ENCODE measurements around the gene AFAP1. TPM values are rescaled to one million over a fixed set of nuclear protein-coding genes. Genes with fewer than 3 reads are reported as not detected.

The AFAP1 gene
- total RNA-seq, 4 donors from 2014 or later, result 8.2 to 22.3 (median 15.2) TPM

DNA sequence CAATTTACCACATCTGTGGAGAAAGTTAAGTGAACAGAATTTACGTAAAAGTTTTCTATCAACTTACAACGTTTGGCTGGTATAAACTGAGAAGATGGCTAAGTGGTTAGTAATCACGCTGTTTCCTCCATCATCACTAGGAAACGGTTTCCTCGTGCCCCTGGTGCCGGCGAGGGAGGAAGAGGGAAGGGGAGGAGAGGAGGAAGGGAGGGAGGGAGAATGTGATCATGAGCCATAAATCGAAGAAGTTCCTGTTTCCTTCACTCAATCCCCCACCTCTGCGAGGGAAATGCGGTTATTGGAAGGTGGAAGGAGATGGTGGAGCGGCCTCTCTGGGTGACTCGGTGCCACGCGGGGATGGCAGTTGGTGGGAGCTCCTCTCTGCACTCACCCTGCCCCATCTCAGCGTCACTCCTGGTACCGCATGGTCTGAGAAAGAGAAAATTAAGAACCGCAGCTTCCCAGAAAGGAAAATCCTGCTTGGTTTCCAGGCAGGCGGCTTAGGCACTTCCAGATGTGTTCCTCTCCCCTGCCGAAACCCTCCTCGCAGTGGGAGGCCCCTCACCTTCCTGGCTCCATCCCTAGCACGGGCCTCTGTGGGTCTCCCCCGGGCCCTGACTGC, 216.8 kb downstream of the AFAP1 start:
- DNase-seq (ENCODE audit: low spot score in 2 of 2), result no peak
- intact Hi-C loops (cut with DNase I; ENCODE audit: low total_unique reads), result no loop called here
- 62 to 63% methylated on average over 22 of the region's 22 CpGs for WGBS, 2 donors
- no peak overlapping the region for H3K4me3 ChIP-seq (ENCODE audit: low read depth, poor library complexity, severe bottlenecking)
- TF ChIP-seq POLR2A (IDR thresholded peaks at IDR 0.05), result no peak
- TF ChIP-seq, protein P1, sequence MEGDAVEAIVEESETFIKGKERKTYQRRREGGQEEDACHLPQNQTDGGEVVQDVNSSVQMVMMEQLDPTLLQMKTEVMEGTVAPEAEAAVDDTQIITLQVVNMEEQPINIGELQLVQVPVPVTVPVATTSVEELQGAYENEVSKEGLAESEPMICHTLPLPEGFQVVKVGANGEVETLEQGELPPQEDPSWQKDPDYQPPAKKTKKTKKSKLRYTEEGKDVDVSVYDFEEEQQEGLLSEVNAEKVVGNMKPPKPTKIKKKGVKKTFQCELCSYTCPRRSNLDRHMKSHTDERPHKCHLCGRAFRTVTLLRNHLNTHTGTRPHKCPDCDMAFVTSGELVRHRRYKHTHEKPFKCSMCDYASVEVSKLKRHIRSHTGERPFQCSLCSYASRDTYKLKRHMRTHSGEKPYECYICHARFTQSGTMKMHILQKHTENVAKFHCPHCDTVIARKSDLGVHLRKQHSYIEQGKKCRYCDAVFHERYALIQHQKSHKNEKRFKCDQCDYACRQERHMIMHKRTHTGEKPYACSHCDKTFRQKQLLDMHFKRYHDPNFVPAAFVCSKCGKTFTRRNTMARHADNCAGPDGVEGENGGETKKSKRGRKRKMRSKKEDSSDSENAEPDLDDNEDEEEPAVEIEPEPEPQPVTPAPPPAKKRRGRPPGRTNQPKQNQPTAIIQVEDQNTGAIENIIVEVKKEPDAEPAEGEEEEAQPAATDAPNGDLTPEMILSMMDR (IDR thresholded peaks at IDR 0.05), result no peak

DNA sequence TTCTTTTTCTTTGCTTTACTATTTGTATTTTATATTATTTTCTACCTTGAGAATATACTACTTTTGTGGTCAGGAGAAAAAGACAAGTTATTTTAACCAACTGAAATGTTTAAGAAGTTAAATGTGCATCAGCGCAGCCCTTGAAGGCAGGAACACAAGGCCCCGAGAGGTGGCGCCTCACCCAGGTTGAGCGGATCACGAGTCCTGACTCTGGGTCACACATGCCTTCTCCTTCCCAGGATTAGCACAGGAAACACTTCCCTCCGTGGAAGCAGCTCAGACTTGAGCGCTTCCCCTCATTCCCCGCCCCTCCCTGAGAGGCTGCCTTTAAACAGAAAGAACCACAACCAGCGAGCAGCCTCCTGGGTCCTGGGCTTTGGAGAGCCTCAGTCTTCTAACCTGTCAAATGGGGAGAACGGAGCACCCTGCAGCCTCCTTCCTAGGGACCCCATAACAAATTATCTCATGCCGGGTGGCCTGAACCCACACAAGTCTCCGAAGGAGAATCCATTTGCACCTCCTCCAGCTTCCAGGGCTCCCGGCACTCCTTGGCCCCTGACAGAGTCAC, 217.6 kb downstream of the AFAP1 start:
- TF ChIP-seq, protein P1 (IDR thresholded peaks at IDR 0.05), result no peak
- TF ChIP-seq POLR2A (IDR thresholded peaks at IDR 0.05), result no peak
- H3K4me3 ChIP-seq (ENCODE audit: low read depth, poor library complexity, severe bottlenecking), result no peak overlapping the region
- DNase-seq (ENCODE audit: low spot score in 2 of 2), result no peak
- intact Hi-C loops (cut with DNase I; ENCODE audit: low total_unique reads), result no loop called here
- WGBS, 2 donors, result 76 to 82% methylated on average over 13 of the region's 13 CpGs

DNA sequence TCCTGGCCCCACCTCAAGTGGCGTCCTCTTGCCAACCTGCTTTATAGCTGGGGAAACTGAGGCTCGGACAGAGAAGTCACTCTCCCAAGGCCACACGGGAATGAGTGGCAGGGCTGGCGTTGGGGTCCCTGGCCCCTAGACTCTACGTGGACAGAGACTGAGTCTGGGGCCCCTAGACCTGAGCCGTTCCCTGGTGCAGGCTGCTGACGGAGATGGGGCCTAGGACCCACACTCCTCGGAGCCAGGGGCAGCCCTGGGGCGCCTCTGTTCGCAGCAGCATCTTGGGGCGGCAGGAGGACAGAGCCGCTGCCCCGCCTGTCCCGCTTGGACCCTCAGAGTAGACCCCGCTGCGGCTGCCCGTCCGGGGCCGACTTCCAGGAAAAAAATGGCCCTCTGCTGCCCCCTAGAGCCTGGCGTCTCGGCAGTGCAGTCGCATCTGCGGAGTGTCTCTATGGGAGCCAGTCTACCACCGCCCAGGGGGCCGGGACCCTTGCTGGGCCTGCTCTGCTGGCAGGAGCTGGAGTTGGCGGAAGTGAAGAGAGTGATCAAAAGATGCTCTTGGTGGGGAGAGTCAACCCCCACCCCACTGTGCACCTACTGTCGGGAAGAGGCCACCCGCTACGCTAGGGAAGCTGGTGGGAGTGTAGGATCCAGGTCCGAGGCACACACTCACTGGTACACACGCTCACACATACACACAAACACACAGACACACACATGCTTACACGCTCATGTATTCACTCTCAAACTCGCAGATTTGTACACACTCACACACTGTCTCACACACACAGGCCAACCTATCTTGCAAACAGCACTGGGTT, 220.1 kb downstream of the AFAP1 start:
- DNase-seq (ENCODE audit: low spot score in 2 of 2), result peak in 1 of 2 donors; percentile 90
- TF ChIP-seq, protein P1 (IDR thresholded peaks at IDR 0.05), result no peak
- TF ChIP-seq POLR2A (IDR thresholded peaks at IDR 0.05), result no peak
- intact Hi-C loops (cut with DNase I; ENCODE audit: low total_unique reads), result no loop called here
- WGBS, 2 donors, result 34 to 40% methylated on average over 19 to 20 of the region's 33 CpGs
- no peak overlapping the region for H3K4me3 ChIP-seq (ENCODE audit: low read depth, poor library complexity, severe bottlenecking)

DNA sequence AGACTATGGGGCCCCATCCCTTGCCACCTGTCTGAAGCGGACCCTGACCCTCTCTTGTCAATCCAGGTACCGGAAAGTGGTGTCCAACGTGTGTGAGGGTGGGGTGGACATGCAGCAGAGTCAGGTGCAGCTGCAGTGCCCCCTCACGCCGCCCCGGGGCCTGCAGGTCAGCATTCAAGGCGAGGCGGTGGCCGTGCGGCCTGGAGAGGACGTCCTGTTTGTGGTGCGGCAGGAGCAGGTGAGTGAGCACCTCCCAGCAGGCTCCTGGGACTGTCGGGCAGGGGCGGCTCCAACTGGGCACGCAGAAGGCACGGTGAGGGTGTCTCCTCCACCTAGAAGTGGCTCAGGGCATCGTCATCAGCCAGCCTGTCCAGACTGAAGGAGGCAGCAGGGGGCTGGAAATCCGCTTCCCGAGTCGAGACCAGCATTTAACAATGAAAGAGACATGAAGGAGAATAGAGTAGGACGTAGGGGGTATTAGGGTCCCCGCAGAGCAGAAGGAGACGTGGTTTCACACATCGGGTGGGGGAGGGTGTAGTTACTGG, 221.6 kb downstream of the AFAP1 start:
- intact Hi-C loops (cut with DNase I; ENCODE audit: low total_unique reads), result no loop called here
- WGBS, 2 donors, result 85 to 87% methylated on average over 24 of the region's 24 CpGs
- H3K4me3 ChIP-seq (ENCODE audit: low read depth, poor library complexity, severe bottlenecking), result no peak overlapping the region
- no peak for TF ChIP-seq POLR2A (IDR thresholded peaks at IDR 0.05)
- TF ChIP-seq, protein P1 (IDR thresholded peaks at IDR 0.05), result no peak
- DNase-seq (ENCODE audit: low spot score in 2 of 2), result no peak

DNA sequence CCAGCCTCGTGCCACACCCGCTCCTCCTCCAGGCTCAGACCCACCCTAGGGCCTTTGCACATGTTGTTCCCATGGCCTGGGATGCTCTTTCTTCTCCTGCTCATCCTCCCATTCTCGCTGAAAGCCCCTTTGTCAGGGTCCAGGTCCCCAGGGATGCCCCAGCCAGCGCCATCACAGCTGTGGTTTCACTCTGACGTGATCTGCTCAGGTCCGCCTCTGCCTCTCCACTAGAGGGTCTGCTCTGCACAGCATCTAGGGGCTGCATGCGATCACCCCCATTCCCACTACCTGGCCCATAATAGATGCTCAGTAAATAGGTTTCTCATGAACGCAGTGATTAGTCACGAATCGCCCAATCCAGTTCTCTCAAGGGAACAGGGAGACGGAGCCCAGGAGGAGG, 222.5 kb downstream of the AFAP1 start:
- TF ChIP-seq, protein P1 (IDR thresholded peaks at IDR 0.05), result no peak
- TF ChIP-seq POLR2A (IDR thresholded peaks at IDR 0.05), result no peak
- WGBS, 2 donors, result 90 to 93% methylated on average over 11 of the region's 11 CpGs
- intact Hi-C loops (cut with DNase I; ENCODE audit: low total_unique reads), result no loop called here
- H3K4me3 ChIP-seq (ENCODE audit: low read depth, poor library complexity, severe bottlenecking), result no peak overlapping the region
- DNase-seq (ENCODE audit: low spot score in 2 of 2), result no peak

Measured in lower leg skin (tissue), 4 donors.